ENCODE results near the gene STK25.
A peak's percentile ranks its signal among the peaks of the same experiment; 100 is the strongest.
"Not testable (repeated sequence)": the region's sequence is repeated elsewhere in the genome, so short reads cannot be mapped to it uniquely, and the experiment has no call there.

STK25 gene

DNA sequence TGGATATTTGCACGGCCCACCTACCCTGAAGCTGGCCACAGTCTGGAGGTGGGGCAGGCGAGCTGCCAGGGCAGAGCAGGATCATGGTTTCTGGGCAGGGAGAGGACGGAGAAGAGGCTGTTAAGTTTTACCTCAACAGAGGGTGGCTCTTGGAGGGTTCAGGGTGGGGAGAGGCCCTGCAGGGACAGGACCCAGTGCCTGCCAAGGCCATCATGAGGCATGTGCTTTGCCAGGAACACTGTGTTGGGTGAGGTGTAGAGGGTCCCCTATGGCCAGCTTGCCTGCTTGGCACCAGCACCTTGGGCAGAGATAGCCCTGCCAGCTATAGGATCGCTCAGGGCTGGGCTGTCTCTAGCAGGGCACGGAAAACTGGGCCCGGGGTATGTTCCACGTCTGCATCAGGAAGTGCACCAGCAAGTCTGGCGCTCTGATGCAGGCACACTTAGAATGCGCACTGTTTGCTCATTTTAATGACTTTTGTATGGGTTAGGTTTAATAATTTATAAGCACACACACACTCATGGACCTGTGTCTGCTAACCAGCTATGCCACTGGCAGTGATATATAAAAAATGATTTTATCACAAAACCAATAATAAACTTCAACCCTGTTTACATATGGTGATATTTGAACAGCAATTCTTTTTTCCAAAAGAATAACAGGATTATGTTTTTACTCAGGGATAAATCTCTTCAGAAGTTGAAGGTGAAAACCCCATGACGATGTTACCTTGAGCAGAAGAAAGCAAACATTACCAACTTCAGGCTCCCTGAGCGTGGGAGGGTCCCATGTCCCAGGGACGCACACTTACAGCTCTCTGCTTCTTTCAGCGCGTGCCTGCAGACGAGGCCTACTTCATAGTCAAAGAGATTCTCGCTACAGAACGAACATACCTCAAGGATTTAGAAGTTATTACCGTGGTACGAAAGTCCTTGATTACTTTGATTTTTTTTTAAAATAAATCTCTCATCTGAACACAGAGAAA lies 46.4 kb downstream of the STK25 start:
- no peak for DNase-seq

DNA sequence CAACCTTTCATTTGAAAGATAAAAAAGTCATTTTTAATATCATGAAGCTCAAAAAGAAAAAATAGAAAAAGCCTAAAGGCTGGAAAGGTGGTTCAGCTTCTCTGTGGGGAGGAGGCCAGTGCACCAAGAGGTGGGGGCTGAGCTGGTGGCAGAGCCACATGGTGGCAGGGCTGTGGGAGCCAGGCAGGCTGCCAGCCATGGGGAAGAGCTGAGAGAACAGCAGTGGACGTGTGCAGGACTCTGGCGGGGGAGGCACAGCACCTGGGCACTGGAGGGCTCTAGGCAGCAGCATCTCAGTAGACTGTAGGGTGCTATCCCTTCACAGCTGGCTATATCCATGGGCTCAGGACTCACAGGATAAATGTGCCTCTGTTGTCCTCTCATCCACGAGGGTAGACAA lies 47.8 kb downstream of the STK25 start:
- DNase-seq, result no peak

- no peak for DNase-seq
These were observed 48.9 kb downstream of the STK25 start for GRCh38 chr2:241459520-241459919.

- DNase-seq, result no peak
These were observed 49.7 kb downstream of the STK25 start for GRCh38 chr2:241458687-241459086.

- DNase-seq, result no peak
These were observed 51.8 kb downstream of the STK25 start for GRCh38 chr2:241456546-241456945.

- no peak for DNase-seq
These were observed 53.4 kb downstream of the STK25 start for GRCh38 chr2:241454837-241455485.

GRCh38 chr2:241453919-241454318 lies 54.5 kb downstream of the STK25 start:
- not testable (repeated sequence) for DNase-seq

- DNase-seq, result no peak
These were observed 56.4 kb downstream of the STK25 start for GRCh38 chr2:241451840-241452506.

GRCh38 chr2:241450092-241450491 lies 58.3 kb downstream of the STK25 start:
- DNase-seq, result not testable (repeated sequence)

GRCh38 chr2:241445426-241445825 lies 63.0 kb downstream of the STK25 start:
- DNase-seq, result no peak

DNA sequence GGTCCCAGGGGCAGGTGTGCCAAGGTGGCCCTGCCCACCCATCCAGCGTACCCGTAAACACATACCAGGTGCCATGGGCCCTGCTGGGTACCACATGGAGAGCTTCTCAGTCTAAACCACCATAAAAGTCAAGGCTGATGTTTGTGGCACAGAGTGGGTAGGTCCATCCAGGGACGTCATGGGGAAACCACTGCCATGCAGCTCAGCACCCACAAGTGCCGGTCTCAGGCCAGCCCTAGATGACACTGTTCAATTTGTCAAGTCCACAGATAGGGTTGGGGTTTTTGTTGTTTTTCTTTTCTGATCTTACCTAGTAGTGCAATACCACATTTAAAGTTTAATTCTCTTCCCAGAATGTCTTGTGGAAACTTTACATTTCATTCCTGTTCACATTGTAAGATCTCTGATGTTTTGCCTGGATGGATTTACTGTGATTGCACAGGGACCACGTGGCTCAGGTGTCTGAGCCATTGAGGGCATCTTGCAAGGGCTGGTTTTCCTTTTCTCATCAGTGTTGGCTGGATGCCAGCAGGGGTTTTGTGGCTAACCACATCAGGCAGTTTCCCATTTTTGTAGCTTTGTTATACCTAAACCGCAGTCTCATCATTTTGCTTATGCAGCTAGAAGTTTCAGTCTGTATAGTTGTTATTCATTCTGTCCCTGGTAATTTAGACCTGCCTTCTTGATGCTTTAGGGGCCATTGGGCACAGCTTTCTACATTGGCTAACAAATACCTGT lies 64.7 kb downstream of the STK25 start:
- peak; percentile 87 for DNase-seq

All from T-helper 9 cell (primary cell).